Fibroblast of villous mesenchyme (primary cell): Measurements from ENCODE around the gene IDI1. TPM values are rescaled to one million over a fixed set of nuclear protein-coding genes. Genes with fewer than 3 reads are reported as not detected.

ENCODE experiments used
- DNase-seq: peaks from one replicate; pipeline ENCODE4 v3.0.0-alpha.2; 2010; ENCODE audit warnings: low read depth
- H3K4me3 ChIP-seq: 2 replicates; pipeline ENCODE4 v1.5.1; 2011; ENCODE audit warnings: low read depth, mild to moderate bottlenecking, low read length
- total RNA-seq: library from RNA; depleted of rRNA; stranded (reverse); fragments of >200 nt; gene quantifications from 2 replicates; pipeline ENCODE4 v1.2.3, GENCODE V29; 2012
- TF ChIP-seq, protein P1 (sequence below): IDR thresholded peaks from 2 replicates; pipeline ENCODE4 v1.5.1; 2012; ENCODE audit warnings: low read depth, mild to moderate bottlenecking, low read length; ENCODE audit not compliant: insufficient read depth

Gene IDI1
- total RNA-seq, 1 donor = 174 TPM

DNA sequence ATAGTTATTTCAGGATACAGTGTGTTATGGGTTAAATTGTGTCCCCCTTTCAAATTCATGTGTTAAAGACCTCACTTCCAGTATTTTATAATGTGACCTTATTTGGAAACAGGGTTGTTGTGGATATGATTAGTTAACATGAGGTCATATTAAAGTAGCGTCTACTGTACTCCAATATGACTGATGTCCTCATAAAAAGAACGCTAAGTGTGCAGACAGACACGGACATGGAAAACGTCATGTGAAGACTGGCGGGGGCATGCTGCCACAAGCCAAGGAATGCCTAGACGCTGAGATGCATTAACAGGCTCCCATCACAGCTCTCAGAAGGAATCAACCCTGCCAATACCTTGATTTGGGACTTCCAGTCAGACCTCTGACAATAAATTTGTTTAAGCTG lies 5.8 kb upstream of the IDI1 start:
- H3K4me3 ChIP-seq = peak overlapping the region; percentile 97
- TF ChIP-seq, protein P1, sequence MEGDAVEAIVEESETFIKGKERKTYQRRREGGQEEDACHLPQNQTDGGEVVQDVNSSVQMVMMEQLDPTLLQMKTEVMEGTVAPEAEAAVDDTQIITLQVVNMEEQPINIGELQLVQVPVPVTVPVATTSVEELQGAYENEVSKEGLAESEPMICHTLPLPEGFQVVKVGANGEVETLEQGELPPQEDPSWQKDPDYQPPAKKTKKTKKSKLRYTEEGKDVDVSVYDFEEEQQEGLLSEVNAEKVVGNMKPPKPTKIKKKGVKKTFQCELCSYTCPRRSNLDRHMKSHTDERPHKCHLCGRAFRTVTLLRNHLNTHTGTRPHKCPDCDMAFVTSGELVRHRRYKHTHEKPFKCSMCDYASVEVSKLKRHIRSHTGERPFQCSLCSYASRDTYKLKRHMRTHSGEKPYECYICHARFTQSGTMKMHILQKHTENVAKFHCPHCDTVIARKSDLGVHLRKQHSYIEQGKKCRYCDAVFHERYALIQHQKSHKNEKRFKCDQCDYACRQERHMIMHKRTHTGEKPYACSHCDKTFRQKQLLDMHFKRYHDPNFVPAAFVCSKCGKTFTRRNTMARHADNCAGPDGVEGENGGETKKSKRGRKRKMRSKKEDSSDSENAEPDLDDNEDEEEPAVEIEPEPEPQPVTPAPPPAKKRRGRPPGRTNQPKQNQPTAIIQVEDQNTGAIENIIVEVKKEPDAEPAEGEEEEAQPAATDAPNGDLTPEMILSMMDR = no peak
- no peak for DNase-seq

DNA sequence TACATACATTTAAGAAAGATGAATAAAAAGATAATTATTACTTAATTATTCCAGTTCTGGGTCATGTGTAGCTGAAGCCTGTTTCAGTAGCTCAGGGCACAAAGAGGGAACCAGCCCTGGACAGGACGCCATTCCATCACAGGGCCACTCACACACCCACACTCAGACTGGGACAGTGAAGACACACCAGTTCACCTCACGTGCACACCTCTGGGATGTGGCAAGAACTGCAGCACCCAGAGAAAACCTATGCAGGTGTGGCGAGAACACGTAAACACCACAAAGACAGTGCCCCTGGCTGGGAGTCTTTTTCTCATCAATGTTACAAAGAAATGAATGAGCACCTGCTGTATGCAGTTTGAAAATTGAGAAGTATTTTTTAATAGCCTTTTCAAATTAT lies 1.6 kb upstream of the IDI1 start:
- H3K4me3 ChIP-seq = peak overlapping the region; percentile 84
- TF ChIP-seq, protein P1 = no peak
- no peak for DNase-seq

DNA sequence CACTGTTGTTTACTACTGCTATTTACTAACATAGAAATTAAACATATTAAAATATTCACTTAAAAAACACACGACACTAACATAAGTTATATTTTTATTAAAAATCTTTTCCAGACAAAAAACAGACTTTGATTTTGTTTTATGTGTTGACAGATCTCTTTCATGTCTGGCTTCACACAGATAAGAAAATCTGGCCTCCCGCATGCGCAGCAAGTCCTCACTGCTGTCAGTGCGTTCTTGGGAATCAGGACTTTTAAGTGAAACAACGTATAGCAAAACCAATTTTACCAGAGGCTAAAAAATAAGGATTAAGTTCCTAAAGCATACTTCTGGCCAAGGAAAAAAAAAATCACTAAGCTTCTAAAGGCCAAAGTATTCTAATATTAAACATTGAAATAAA lies 1.2 kb upstream of the IDI1 start:
- H3K4me3 ChIP-seq = peak overlapping the region; percentile 84
- DNase-seq = peak; percentile 55
- TF ChIP-seq, protein P1 = no peak

DNA sequence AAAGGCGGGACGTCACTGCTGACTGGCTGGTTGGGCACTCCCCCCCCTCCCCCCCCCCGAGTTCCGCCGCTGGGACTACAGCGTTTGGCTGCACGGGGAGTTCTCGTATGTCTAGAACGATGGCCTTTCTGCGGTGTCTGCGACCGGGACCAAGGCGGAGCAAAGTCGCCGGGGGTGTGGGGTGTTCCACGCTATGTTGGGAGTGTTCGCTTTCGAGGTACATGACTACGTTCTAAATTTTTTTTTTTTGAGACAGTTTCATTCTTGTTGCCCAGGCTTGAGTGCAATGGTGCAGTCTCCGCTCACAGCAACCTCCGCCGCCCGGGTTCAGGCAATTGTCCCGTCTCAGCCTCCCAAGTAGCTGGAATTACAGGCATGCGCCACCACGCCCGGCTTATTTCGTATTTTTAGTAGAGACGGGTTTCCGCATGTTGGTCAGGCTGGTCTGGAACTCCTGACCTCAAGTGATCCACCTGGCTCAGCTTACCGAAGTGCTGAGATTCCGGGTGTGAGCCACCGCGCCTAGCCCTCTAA lies 573 bp upstream of the IDI1 start:
- DNase-seq = no peak
- TF ChIP-seq, protein P1 = no peak
- peak overlapping the region; percentile 84 for H3K4me3 ChIP-seq

DNA sequence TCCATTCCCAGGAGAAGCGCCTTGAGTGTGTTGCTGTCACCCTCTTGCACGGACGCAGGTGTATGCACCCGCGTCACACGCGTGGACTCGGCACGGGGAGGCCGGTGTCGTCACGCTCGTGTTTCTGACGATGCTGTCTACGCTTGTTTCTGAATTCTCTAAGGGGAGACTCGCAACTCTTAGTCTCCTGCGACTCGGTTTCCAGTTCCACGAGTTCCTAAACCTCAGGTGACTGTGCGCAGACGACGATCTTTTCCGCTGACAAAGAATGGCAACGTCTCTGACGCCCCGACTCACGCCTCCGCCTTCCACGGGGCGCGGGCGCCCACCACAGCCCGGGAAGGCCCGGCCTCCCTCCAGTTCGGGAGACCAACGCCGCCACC lies 579 bp downstream of the IDI1 start:
- DNase-seq = peak; percentile 67
- peak overlapping the region; percentile 84 for H3K4me3 ChIP-seq
- TF ChIP-seq, protein P1 = no peak

DNA sequence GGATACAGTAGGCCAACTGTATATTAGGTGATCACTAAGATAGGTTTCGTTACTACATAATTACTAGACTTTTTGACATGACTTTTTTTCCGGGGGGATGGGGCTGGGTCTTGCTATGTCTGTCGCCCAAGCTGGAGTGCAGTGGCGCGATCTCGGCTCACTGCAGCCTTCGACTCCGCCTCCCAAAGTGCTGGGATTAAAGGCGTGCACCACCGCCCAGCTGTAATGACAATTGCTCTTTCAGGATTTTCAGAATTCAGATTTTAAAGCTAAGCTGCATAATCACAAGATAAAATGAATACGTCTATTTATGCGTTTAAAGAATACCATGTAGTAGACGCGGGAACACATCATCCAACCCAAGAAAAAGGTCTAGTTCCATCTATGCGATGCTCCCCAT lies 982 bp downstream of the IDI1 start:
- TF ChIP-seq, protein P1 = no peak
- H3K4me3 ChIP-seq = peak overlapping the region; percentile 84
- no peak for DNase-seq

DNA sequence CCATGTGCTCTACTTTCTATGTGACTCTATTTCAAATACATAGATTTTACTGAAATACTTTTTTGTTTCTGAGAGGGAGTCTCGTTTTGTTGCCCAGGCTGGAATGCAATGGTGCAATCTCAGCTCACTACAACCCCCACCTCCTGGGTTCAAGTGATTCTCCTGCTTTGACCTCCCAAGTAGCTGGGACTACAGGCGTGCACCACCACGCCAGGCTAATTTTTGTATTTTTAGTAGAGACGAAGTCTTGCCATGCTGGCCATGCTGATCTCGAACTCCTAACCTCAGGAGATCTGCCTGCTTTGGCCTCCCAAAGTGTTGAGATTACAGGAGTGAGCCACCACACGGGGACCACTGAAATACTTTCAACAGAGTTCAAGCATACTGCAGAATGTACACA lies 3.5 kb downstream of the IDI1 start:
- TF ChIP-seq, protein P1 = no peak
- DNase-seq = no peak
- H3K4me3 ChIP-seq = no peak overlapping the region
